GM18868 (cell line): ENCODE measurements around the gene GSC.
"Not testable (repeated sequence)": the region's sequence is repeated elsewhere in the genome, so short reads cannot be mapped to it uniquely, and the experiment has no call there.

Experiments
- ATAC-seq: cut with Tn5 transposase; IDR thresholded peaks from one replicate; pipeline ENCODE4 v1.9.1; 2021; ENCODE audit warnings: mild to moderate bottlenecking, moderate library complexity; ENCODE audit not compliant: unreplicated experiment

GSC gene

DNA sequence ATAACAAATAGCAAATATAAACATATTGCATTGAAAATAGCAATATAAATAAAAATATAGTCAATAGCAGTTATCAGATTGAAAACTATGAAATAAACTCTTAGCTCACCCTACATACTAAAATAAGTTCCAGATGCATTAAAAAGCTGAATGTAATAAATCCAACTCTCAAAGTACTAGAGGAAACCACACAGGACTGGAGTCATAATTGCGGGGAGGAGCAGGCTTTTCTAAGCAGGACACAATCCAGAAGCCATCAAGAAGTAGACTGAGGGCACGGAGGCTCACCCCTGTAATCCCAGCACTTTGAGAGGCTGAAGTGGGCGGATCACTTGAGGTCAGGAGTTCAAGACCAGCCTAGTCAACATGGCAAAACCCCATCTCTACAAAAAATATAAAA lies 22.2 kb downstream of the GSC start:
- no peak for ATAC-seq

DNA sequence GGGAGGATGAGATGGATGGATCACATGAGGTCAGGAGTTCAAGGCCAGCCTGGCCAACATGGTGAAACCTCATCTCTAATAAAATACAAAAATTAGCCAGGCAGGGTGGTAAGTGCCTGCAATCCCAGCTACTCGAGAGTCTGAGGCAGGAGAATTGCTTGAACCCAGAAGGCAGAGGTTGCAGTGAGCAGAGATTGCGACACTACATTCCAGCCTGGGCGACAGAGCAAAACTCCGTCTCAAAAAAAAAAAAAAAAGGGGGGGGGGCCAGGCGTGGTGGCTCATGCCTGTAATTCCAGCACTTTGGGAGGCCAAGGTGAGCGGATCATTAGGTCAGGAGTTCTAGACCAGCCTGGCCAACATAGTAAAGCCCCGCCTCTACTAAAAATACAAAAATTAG lies 22.8 kb downstream of the GSC start:
- not testable (repeated sequence) for ATAC-seq

DNA sequence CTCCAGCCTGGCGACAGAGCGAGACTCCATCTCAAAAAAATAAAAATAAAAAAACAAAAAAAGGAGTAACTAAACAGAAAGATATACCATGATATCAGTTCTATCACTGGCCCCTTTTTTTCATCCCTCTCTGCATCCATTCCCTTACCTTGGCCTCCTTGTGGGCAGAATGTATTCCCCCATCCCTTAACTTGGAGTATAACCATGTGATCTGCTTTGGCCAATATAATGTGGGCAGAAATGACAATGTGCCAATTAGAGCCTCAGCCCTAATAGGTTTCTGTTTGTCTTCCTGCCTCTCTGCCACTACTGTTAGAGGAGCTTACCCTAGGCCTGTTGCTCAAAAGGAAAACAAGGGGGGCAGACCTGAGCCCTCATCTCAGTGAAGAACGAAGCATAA lies 23.8 kb downstream of the GSC start:
- ATAC-seq, result no peak

DNA sequence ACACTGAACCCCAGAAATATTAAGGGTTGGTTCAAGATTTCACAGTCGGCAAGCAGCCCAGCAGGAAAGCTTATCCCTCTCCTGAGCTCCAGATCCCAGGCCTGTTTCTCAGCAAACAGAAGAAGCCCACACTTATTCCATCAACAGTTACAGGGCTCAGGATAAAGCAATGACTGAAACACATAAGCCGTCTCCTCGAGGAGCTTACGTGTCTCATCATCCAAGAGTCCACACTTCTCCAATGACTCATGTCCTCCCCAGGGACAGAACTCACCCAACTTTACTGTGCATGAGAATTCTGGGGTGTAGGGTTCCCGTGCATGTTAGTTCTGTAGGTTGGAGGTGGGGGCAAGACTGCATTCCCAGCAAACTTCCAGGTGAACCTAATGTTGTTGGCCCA lies 31.2 kb downstream of the GSC start:
- no peak for ATAC-seq

DNA sequence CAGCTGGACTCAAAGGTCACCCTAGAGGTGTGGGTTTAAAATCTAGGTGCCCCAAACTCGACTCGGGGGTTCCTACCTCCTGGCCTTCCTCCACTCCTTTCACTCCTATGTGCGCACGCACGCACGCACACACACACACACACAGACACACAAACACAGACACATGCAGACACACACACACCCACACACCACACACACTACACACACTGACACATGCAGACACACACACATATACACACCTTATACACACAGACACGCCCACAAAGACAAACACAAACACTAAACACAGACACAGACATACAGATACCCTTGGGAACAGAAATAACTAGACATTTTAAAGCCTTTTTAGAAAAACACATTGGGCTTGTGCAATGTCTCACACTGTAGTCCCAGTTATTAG lies 31.8 kb downstream of the GSC start:
- ATAC-seq, result no peak

- no peak for ATAC-seq
Measured at GRCh38 chr14:94728950-94729349, 41.0 kb downstream of the GSC start.

DNA sequence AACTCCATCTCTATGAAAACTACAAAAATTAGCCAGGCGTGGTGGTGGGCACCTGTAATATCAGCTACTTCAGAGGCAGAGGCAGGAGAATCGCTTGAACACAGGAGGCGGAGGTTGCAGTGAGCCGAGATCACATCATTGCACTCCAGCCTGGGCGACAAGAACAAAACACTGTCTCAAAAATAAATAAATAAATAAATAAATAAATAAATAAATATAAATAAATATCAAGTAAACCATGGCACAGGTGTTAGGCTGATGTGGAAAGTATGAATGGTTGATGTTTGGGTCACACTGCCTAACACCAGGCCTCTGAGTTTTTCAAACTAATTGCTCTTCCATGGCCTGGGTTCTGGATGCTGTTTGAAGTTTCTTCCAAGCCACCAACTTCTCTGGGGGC lies 41.5 kb downstream of the GSC start:
- ATAC-seq, result not testable (repeated sequence)

DNA sequence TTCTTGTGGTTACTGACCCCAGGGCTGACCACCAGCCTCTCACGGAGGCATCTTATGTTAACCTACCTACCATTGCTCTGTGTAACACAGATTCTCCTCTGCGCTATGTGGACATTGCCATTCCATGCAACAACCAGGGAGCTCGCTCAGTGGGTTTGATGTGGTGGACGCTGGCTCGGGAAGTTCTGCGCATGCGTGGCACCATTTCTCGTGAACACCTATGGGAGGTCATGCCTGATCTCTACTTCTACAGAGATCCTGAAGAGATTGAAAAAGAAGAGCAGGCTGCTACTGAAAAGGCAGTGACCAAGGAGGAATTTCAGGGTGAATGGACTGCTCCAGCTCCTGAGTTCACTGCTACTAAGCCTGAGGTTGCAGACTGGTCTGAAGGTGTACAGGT lies 43.3 kb downstream of the GSC start:
- ATAC-seq, result not testable (repeated sequence)

- ATAC-seq, result no peak
Measured at GRCh38 chr14:94724993-94725392, 44.9 kb downstream of the GSC start.

DNA sequence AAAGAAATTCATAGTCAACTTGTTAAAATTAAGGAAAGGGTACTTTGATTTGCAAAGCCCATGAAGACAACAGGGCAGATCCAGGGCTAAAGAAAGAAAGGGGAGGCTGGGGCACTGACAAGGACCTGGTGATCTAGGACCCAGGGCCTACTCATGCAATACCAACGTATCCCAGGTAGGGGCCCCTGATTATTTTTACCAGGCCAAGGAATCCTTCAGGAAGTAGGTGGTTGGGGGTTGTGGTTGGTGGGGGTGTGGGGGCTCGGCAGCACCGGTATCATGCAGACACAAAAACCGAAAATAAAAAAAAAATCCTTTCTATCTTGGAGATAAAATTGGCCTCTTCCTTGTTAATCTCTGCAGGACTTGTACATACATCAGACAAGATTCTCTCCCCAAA lies 47.5 kb downstream of the GSC start:
- ATAC-seq, result no peak
